NCI-H748 treated with DMSO at 0.1 percent for 48 hours (cell line): ENCODE data around the gene ESYT1.

Experiments
- DNase-seq: peaks from one replicate; lab custom pipeline; 2025; lab: John Stamatoyannopoulos, UW

Gene ESYT1

GRCh38 chr12:56129206-56129941 lies 1.3 kb downstream of the ESYT1 start:
- peak; percentile 62 for DNase-seq

GRCh38 chr12:56129942-56130495 lies 2.0 kb downstream of the ESYT1 start:
- no peak for DNase-seq

GRCh38 chr12:56130876-56131275 lies 2.8 kb downstream of the ESYT1 start:
- DNase-seq = no peak

DNA sequence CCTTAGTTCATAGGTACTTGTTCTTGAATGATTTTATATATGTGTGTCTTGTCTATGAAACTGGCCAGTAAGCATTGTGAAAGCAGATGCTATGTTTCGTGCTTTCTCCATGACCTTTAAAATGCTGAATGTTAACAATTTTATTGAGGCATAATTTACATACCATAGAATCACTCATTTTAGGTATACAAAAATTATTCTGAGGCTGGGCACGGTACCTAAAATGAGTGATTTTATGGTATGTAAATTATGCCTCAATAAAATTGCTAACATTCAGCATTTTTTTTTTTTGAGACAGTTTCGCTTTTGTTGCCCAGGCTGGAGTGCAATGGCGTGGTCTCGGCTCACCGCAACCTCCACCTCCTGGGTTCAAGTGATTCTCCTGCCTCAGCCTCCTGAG lies 6.8 kb downstream of the ESYT1 start:
- no peak for DNase-seq

DNA sequence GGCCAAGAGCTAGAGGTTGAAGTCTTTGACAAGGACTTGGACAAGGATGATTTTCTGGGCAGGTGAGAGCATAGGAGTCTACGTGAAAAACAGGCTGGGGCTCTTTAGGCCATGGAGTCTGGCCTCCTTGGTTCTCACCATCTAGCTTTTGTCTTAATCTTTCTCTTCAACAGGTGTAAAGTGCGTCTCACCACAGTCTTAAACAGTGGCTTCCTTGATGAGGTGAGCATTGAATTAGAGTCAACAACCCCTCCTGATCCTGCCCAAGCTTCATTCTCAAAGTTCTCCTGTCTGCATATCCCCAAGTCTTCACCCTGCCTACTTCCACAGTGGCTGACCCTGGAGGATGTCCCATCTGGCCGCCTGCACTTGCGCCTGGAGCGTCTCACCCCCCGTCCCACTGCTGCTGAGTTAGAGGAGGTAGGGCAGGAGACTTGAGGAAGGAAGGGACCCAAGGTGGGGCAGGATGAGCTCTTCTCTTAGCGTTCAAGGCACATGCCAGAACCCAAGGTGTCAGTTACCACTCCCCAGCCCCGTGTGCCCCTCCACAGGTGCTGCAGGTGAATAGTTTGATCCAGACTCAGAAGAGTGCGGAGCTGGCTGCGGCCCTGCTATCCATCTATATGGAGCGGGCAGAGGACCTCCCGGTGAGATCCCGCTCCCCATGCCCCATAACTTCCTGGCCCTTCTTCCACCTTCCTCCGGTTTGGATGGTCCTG lies 9.9 kb downstream of the ESYT1 start:
- no peak for DNase-seq

DNA sequence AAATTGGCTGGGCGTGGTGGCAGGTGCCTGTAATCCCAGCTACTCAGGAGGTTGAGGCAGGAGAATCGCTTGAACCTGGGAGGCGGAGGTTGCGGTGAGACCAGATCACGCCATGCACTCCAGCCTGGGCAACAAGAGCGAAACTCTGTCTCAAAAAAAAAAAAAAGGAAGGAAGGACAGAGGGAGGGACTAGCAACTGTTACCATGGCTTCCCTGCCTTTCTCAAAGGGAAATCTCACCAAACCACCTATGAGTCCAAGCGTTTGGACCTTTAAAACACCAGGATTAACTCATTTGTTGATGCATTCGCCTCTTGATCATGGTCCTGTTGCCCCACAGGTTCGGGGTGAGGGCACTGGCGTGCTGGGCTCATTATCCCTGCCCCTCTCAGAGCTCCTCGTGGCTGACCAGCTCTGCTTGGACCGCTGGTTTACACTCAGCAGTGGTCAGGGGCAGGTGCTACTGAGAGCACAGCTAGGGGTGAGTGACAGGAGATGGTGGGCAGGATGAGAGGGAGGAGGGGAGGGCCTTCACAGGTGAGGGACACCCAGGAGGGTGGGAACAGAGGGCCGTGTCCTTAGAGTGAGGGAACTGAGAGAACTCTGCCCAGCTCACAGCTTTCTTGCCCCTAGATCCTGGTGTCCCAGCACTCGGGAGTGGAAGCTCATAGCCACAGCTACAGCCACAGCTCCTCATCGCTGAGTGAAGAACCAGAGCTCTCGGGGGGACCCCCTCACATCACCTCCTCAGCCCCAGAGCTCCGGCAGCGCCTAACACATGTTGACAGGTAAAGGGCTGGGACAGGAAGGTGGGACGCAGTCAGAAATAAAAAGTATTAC lies 14.1 kb downstream of the ESYT1 start:
- no peak for DNase-seq

DNA sequence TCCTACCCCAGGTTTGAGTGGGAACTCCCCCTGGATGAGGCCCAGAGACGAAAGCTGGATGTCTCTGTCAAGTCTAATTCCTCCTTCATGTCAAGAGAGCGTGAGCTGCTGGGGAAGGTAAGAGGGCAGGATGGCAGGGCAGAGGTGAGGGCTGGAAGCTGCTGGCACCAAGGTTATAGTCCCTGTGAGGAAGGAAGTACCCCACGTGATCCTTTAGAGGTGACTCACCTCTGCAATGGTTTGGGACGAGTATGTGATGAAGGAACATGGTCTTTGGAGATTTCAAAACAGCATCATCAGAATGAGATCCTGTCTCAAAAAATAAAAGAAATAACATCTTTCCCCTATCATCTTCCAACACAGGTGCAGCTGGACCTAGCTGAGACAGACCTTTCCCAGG lies 15.2 kb downstream of the ESYT1 start:
- no peak for DNase-seq

GRCh38 chr12:56143870-56144269 lies 15.8 kb downstream of the ESYT1 start:
- no peak for DNase-seq

DNA sequence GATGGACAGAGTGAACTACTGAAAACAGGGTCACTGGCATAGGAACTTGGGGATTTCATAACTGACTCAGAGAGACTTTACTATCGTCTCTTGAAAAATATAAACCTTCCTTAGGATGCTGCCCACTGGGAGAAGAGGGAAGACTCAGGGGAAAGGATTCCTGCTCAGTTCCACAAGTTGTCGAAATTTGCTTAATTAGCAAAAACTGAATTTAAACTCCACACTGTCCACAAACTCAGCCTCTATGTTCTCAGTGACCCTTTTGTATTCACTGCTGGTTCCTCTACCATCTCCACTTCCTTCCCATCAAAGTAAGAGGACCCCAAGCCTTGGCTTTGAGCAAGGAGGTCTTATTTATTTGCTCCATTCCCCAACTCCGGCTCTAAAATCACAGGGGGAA lies 17.1 kb downstream of the ESYT1 start:
- DNase-seq = no peak

DNA sequence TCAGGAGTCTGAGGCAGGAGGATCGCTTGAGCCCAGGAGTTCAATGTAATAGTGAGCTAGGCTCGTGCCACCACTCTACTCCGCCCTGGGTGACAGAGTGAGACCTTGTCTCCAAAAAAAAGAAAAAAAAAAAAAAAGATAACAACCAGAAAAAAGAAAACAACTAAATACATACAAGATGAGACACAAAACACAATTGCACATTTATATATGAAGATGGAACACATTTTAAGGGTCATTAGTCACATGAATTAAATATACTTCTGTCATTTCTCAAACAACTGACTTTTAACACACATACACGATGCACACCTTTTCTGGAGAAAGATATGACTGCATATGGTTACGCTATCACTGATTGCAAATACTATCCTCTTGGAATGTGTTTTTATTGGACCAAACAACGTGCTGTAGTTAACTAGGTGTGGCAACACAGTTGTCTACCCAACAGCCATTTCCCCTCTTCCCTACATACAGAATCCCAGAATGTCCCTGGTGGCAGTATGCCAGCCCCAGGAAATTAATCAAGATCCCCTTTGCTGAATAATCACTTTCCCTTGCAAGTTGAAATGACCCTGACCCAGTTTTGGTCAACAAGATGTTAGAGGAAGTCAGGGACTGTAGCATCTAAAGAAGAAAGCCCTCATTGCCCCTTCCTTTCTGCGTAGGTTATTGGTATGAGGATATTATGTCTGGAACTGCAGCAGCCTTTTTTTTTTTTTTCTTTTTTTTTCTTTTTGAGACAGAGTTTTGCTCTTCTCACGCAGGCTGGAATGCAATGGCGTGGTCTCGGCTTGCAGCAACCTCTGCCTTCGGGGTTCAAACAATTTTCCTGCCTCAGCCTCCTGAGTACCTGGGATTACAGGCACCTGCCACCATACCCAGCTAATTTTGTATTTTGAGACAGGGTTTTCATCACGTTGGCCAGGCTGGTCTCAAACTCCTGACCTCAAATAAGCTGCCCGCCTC lies 18.7 kb downstream of the ESYT1 start:
- no peak for DNase-seq

- DNase-seq = no peak
These were observed 22.5 kb downstream of the ESYT1 start for GRCh38 chr12:56150563-56150962.

DNA sequence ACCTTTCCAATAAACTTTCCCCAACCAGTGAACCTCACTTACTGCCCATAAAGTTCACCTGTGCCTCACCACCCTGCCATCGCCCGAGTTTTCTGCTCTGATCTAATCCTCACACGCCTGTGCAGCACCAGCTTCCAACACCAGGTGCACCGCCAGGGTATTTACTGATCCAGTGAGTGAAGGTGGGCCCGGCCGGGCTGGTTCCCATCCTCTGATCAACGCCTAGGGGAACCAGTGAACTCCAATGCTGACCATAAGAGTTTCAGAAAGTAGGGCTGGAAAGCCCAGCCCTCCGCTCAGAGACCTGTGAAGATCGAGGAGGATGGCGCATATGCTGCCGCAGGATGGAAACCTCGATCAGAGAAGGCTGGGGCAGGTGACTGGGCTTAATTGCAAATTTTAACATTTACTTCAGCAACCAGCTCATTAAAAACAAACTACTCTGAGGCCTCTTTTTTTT lies 23.6 kb downstream of the ESYT1 start:
- DNase-seq = peak; percentile 25

- peak; percentile 76 for DNase-seq
These were observed 24.2 kb downstream of the ESYT1 start, which contains the start of gene MYL6B for GRCh38 chr12:56152132-56152755. MYL6B (plus strand) TSS chr12:56152587; CDS start chr12:56153919, 1,332 bp downstream.

- no peak for DNase-seq
These were observed 24.9 kb downstream of the ESYT1 start for GRCh38 chr12:56152756-56153677.

DNA sequence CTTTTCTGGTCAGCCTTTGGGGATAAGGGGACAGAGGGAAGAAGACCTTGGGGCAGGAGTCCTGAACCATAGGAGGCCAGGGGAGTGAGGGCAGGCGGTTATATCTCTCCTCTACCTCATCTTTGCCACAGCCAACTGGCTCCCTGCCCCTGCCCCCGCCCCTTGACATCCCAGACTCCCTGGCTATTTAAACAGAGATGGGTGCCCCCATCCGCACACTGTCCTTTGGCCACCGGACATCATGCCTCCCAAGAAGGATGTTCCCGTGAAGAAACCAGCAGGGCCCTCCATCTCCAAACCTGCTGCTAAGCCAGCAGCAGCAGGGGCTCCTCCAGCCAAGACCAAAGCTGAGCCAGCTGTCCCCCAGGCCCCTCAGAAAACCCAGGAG lies 25.6 kb downstream of the ESYT1 start:
- DNase-seq = no peak

DNA sequence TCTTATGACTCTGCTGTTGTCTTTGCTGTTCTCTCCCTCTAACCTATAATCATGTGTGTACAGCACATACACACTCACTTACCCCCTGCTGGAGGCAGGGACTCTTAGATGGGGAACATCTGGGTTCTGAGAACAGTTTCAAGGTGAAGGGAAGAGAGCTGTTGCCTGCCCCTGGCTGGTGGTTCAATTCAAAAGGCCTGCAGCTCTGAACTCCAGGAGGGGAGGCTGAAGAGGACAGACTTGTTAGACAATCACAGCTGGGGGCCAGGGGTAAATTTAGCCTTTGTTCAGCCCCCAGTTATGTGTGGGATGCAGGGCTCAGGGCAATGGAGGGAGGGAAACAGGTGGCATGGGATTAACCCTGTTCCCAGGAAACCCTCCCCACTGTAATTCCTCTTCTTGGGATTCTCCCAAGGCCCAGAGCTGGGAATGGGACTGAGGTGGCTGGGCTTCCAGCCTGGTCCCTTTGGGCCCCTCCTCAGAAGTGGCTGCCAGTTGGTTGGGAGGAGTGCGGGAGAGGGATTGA lies 26.2 kb downstream of the ESYT1 start:
- no peak for DNase-seq

DNA sequence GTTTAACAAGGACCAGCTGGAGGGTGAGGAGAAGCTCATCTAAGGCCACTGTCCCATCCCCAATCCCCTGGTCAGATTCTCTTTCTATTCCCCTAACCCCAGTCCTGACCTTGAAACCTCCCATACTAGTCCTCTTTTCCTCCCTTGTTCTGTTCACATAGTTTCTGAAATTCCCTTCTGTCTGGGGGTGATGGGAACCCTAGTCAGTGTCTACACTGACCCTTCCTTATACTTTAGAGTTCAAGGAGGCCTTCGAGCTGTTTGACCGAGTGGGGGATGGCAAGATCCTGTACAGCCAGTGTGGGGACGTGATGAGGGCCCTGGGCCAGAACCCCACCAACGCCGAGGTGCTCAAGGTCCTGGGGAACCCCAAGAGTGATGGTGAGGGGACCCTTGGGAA lies 26.8 kb downstream of the ESYT1 start:
- no peak for DNase-seq

DNA sequence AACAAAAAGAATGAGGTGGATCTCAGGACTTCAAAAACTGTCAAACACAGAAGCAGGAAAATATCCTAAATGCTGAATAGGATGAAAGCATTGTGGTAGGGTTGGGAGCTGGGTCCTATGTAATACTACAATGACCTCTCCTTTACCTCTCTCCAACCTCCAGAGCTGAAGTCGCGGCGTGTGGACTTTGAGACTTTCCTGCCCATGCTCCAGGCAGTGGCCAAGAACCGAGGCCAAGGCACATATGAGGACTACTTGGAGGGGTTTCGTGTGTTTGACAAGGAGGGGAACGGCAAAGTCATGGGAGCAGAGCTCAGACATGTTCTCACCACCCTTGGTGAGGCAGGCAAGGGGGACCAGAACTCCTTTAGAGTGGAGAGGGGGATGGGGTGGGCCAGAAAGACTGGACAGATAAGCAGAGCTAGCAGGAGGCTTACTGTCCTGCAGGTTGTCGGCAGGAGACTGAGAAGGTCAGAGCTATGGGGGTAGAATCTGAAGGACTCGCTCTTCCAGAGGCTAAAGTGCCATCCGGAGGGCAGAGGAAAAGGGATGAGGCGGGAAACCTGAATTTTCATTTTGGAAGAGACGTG lies 27.3 kb downstream of the ESYT1 start:
- no peak for DNase-seq
